ENCODE results near the gene PRR5L.

PRR5L gene

DNA sequence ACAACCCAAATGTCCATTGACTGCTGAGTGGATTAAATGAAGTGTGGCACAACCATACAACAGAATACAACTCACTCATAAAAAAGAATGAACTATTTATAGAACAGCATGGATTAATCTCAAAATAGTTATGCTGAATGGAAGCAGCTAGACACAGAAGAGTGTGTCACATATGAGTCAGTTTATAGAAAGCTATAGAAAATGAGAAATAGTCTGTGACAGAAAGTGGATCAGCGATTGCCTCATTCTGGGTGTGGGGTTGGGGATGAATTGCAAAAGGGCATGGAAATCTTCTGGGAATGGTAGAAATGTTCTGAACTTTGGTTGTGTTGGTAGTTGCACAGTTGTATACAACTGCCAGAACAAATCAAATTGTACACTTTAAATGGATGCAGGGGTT lies 37.4 kb downstream of the PRR5L start:
- Histone ChIP-seq H3K4ac (ENCODE audit: low read length) (no peak overlapping the region), H2BK120ac (ENCODE audit: low read depth, low read length) (no peak overlapping the region), H2AFZ (ENCODE audit: low read length) (no peak overlapping the region), H4K91ac (ENCODE audit: low read depth, low read length, poor library complexity) (no peak overlapping the region), H3K9ac (ENCODE audit: low read depth, low read length, poor library complexity) (no peak overlapping the region), H3K4me1 (ENCODE audit: control insufficient read depth in 2 of 2, insufficient read depth in 1 of 2, low read depth in 1 of 2, low read length in 2 of 2) (no peaks in the 10 kb centered on the region), H3K9me3 (replicated peaks in 1 of 2; ENCODE audit: control insufficient read depth in 2 of 2, insufficient read depth in 1 of 2, low read depth in 1 of 2, low read length in 2 of 2) (no peaks in the 10 kb centered on the region), H3K4me3 (ENCODE audit: low read length in 2 of 2) (no peak overlapping the region), H4K8ac (ENCODE audit: low read depth, low read length) (no peak overlapping the region), H3K18ac (ENCODE audit: low read length) (no peak overlapping the region), H3K14ac (ENCODE audit: low read length) (no peak overlapping the region), H3K4me2 (ENCODE audit: insufficient read depth, low read length, poor library complexity, severe bottlenecking) (no peak overlapping the region), H2BK5ac (ENCODE audit: low read length) (no peak overlapping the region), H2BK15ac (ENCODE audit: low read length) (no peak overlapping the region), H3K23ac (ENCODE audit: low read depth, low read length, poor library complexity) (no peak overlapping the region), H2AK5ac (ENCODE audit: low read depth, low read length) (no peak overlapping the region), H3K36me3 (replicated peaks in 1 of 2; ENCODE audit: control insufficient read depth in 2 of 2, insufficient read depth in 2 of 2, low read length in 2 of 2) (no peaks in the 10 kb centered on the region), H2BK12ac (ENCODE audit: low read length) (no peak overlapping the region), H3K27me3 (ENCODE audit: control insufficient read depth in 3 of 3, insufficient read depth in 3 of 3, low read depth in 1 of 3, low read length in 3 of 3) (no peaks in the 10 kb centered on the region), H3K27ac (replicated peaks; ENCODE audit: low read length) (no peak overlapping the region), H3K79me1 (ENCODE audit: low read depth, low read length) (no peaks in the 10 kb centered on the region)
- DNase-seq (ENCODE audit: low spot score), result no peak
- WGBS, 2 donors (ENCODE audit: extremely low coverage in 2 of 2, insufficient read length in 2 of 2, insufficient replicate concordance in 1 of 2), result no CpG with 5 or more reads among the region's 1 CpG

DNA sequence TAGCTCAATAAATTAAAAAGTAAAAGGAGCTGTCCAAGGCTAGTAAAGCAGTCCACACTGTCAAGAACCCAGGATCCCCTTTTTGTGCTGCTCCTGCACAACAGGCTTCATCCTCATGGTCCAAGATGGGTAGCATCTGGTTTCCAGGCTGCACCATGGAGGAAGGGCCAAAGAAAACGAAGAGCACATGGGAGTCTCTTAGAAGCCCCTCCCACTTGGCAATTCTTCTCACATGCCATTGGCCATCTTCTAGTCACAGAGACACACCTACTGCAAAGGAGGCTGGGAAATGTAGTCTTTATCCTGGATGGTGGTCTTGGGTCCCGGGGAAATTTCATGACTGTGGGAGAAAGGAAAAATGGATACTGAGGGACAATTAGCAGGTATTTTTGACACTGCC lies 37.8 kb downstream of the PRR5L start:
- H3K4me3 ChIP-seq (ENCODE audit: low read length in 2 of 2), result no peak overlapping the region
- no peak overlapping the region for H3K9ac ChIP-seq (ENCODE audit: low read depth, low read length, poor library complexity)
- no peak overlapping the region for H3K18ac ChIP-seq (ENCODE audit: low read length)
- no peak overlapping the region for H2AK5ac ChIP-seq (ENCODE audit: low read depth, low read length)
- H3K36me3 ChIP-seq (replicated peaks in 1 of 2; ENCODE audit: control insufficient read depth in 2 of 2, insufficient read depth in 2 of 2, low read length in 2 of 2), result no peaks in the 10 kb centered on the region
- WGBS, 2 donors (ENCODE audit: extremely low coverage in 2 of 2, insufficient read length in 2 of 2, insufficient replicate concordance in 1 of 2), result no CpG with 5 or more reads among the region's 2 CpGs
- no peak overlapping the region for H3K4ac ChIP-seq (ENCODE audit: low read length)
- no peaks in the 10 kb centered on the region for H3K79me1 ChIP-seq (ENCODE audit: low read depth, low read length)
- no peak overlapping the region for H3K23ac ChIP-seq (ENCODE audit: low read depth, low read length, poor library complexity)
- no peak overlapping the region for H3K14ac ChIP-seq (ENCODE audit: low read length)
- no peak overlapping the region for H2BK12ac ChIP-seq (ENCODE audit: low read length)
- H4K8ac ChIP-seq (ENCODE audit: low read depth, low read length), result no peak overlapping the region
- H2AFZ ChIP-seq (ENCODE audit: low read length), result no peak overlapping the region
- DNase-seq (ENCODE audit: low spot score), result no peak
- no peak overlapping the region for H4K91ac ChIP-seq (ENCODE audit: low read depth, low read length, poor library complexity)
- H2BK120ac ChIP-seq (ENCODE audit: low read depth, low read length), result no peak overlapping the region
- no peak overlapping the region for H3K27ac ChIP-seq (replicated peaks; ENCODE audit: low read length)
- no peaks in the 10 kb centered on the region for H3K27me3 ChIP-seq (ENCODE audit: control insufficient read depth in 3 of 3, insufficient read depth in 3 of 3, low read depth in 1 of 3, low read length in 3 of 3)
- H3K9me3 ChIP-seq (replicated peaks in 1 of 2; ENCODE audit: control insufficient read depth in 2 of 2, insufficient read depth in 1 of 2, low read depth in 1 of 2, low read length in 2 of 2), result no peaks in the 10 kb centered on the region
- H2BK5ac ChIP-seq (ENCODE audit: low read length), result no peak overlapping the region
- no peak overlapping the region for H2BK15ac ChIP-seq (ENCODE audit: low read length)
- no peaks in the 10 kb centered on the region for H3K4me1 ChIP-seq (ENCODE audit: control insufficient read depth in 2 of 2, insufficient read depth in 1 of 2, low read depth in 1 of 2, low read length in 2 of 2)
- H3K4me2 ChIP-seq (ENCODE audit: insufficient read depth, low read length, poor library complexity, severe bottlenecking), result no peak overlapping the region

DNA sequence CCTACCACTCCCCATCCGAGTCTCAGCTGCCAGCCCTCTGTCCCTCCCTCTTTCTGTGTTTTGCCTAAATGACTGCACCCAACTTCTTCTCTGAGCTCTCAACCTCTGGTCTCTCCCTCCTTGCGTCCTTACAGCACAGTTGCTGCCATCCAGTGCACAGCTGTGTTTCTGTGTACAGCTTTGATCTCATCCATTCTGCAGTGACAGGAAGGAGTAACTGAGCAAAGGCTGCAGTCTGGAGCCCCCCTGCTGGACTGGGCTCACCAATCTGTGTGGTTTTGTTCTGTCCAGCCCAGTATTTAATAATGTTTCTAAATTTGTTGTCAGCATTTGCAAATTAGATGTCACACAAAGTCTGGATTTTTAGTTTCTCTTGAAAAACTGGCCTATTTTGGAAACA lies 43.8 kb downstream of the PRR5L start:
- Histone ChIP-seq H2BK15ac (ENCODE audit: low read length) (no peak overlapping the region), H3K27ac (replicated peaks; ENCODE audit: low read length) (no peak overlapping the region), H3K14ac (ENCODE audit: low read length) (no peak overlapping the region), H3K9me3 (replicated peaks in 1 of 2; ENCODE audit: control insufficient read depth in 2 of 2, insufficient read depth in 1 of 2, low read depth in 1 of 2, low read length in 2 of 2) (no peaks in the 10 kb centered on the region), H3K4me1 (ENCODE audit: control insufficient read depth in 2 of 2, insufficient read depth in 1 of 2, low read depth in 1 of 2, low read length in 2 of 2) (peaks cover 5 to 13% of the 10 kb centered on the region in 2 donors), H2BK12ac (ENCODE audit: low read length) (no peak overlapping the region), H3K36me3 (replicated peaks in 1 of 2; ENCODE audit: control insufficient read depth in 2 of 2, insufficient read depth in 2 of 2, low read length in 2 of 2) (no peaks in the 10 kb centered on the region), H3K4ac (ENCODE audit: low read length) (no peak overlapping the region), H3K18ac (ENCODE audit: low read length) (no peak overlapping the region), H3K4me2 (ENCODE audit: insufficient read depth, low read length, poor library complexity, severe bottlenecking) (no peak overlapping the region), H3K9ac (ENCODE audit: low read depth, low read length, poor library complexity) (no peak overlapping the region), H4K91ac (ENCODE audit: low read depth, low read length, poor library complexity) (no peak overlapping the region), H3K79me1 (ENCODE audit: low read depth, low read length) (no peaks in the 10 kb centered on the region), H2BK5ac (ENCODE audit: low read length) (no peak overlapping the region), H2AFZ (ENCODE audit: low read length) (peak overlapping the region; percentile 43), H2BK120ac (ENCODE audit: low read depth, low read length) (no peak overlapping the region), H3K23ac (ENCODE audit: low read depth, low read length, poor library complexity) (no peak overlapping the region), H3K4me3 (ENCODE audit: low read length in 2 of 2) (no peak overlapping the region), H3K27me3 (ENCODE audit: control insufficient read depth in 3 of 3, insufficient read depth in 3 of 3, low read depth in 1 of 3, low read length in 3 of 3) (no peaks in the 10 kb centered on the region), H2AK5ac (ENCODE audit: low read depth, low read length) (no peak overlapping the region), H4K8ac (ENCODE audit: low read depth, low read length) (no peak overlapping the region)
- DNase-seq (ENCODE audit: low spot score), result no peak
- WGBS, 2 donors (ENCODE audit: extremely low coverage in 2 of 2, insufficient read length in 2 of 2, insufficient replicate concordance in 1 of 2), result no CpG with 5 or more reads among the region's 2 CpGs

DNA sequence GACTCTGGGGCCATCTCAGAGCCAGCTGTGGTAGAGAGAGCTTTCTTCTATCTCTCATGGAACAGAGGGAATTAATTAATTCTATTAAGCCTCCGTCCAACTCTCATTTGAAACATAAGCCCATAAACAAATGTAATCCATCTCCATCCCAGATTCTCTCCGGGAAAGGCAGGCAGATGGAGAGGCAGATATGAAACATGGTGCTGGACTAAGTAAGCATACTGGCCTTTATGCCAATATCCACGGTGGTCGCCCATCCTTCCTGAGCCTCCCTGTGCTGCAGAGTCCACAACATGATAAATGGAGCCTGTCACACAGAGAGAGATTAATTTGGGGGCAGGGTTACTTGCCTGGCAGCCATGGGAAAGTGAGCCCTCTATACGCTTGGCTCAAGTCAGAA lies 44.8 kb downstream of the PRR5L start:
- no peak overlapping the region for H3K9ac ChIP-seq (ENCODE audit: low read depth, low read length, poor library complexity)
- no peak overlapping the region for H2BK15ac ChIP-seq (ENCODE audit: low read length)
- H2BK120ac ChIP-seq (ENCODE audit: low read depth, low read length), result no peak overlapping the region
- no peak overlapping the region for H3K14ac ChIP-seq (ENCODE audit: low read length)
- no peaks in the 10 kb centered on the region for H3K27me3 ChIP-seq (ENCODE audit: control insufficient read depth in 3 of 3, insufficient read depth in 3 of 3, low read depth in 1 of 3, low read length in 3 of 3)
- H3K4me2 ChIP-seq (ENCODE audit: insufficient read depth, low read length, poor library complexity, severe bottlenecking), result no peak overlapping the region
- H4K8ac ChIP-seq (ENCODE audit: low read depth, low read length), result no peak overlapping the region
- no peaks in the 10 kb centered on the region for H3K36me3 ChIP-seq (replicated peaks in 1 of 2; ENCODE audit: control insufficient read depth in 2 of 2, insufficient read depth in 2 of 2, low read length in 2 of 2)
- no CpG with 5 or more reads among the region's 5 CpGs for WGBS, 2 donors (ENCODE audit: extremely low coverage in 2 of 2, insufficient read length in 2 of 2, insufficient replicate concordance in 1 of 2)
- no peaks in the 10 kb centered on the region for H3K9me3 ChIP-seq (replicated peaks in 1 of 2; ENCODE audit: control insufficient read depth in 2 of 2, insufficient read depth in 1 of 2, low read depth in 1 of 2, low read length in 2 of 2)
- no peak overlapping the region for H2AK5ac ChIP-seq (ENCODE audit: low read depth, low read length)
- no peak overlapping the region for H2BK5ac ChIP-seq (ENCODE audit: low read length)
- no peak overlapping the region for H2AFZ ChIP-seq (ENCODE audit: low read length)
- no peak overlapping the region for H4K91ac ChIP-seq (ENCODE audit: low read depth, low read length, poor library complexity)
- no peak overlapping the region for H3K4ac ChIP-seq (ENCODE audit: low read length)
- no peak overlapping the region for H3K18ac ChIP-seq (ENCODE audit: low read length)
- H3K23ac ChIP-seq (ENCODE audit: low read depth, low read length, poor library complexity), result no peak overlapping the region
- H3K4me1 ChIP-seq (ENCODE audit: control insufficient read depth in 2 of 2, insufficient read depth in 1 of 2, low read depth in 1 of 2, low read length in 2 of 2), result peaks cover 5 to 13% of the 10 kb centered on the region in 2 donors
- no peak for DNase-seq (ENCODE audit: low spot score)
- H3K27ac ChIP-seq (replicated peaks; ENCODE audit: low read length), result no peak overlapping the region
- no peak overlapping the region for H3K4me3 ChIP-seq (ENCODE audit: low read length in 2 of 2)
- H2BK12ac ChIP-seq (ENCODE audit: low read length), result no peak overlapping the region
- no peaks in the 10 kb centered on the region for H3K79me1 ChIP-seq (ENCODE audit: low read depth, low read length)
